ENCODE results near the gene KCNK6. TPM values are rescaled to one million over a fixed set of nuclear protein-coding genes. Genes with fewer than 3 reads are reported as not detected.

Gene KCNK6
- total and polyA plus RNA-seq, 2 donors = 11.8 to 15.8 TPM

DNA sequence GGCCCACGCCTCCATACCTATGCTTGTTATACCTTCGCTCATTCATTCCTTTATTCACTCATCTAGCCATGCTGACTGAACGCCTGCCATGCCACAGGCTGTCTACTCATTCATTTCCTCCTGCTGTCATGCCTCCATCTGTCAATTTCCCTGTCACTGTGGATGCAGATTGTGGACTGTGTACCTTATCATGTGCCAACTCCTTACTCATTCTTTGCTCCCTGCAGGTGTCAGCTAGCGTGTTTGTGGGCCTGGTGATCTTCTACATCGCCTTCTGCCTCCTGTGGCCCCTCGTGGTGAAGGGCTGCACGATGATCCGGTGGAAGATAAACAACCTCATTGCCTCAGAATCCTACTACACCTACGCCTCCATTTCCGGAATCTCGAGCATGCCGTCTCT is 50.7 kb downstream of the KCNK6 start:
- no peaks in the 10 kb centered on the region for H3K4me1 ChIP-seq (ENCODE audit: insufficient read depth)
- no peak overlapping the region for H3K4me3 ChIP-seq (ENCODE audit: low read depth, low read length)
- 65% methylated on average over 12 of the region's 12 CpGs for WGBS
- no peaks in the 10 kb centered on the region for H3K36me3 ChIP-seq (ENCODE audit: insufficient read depth)
- DNase-seq (ENCODE audit: extremely low spot score) = no peak
- no peak overlapping the region for H3K27ac ChIP-seq (ENCODE audit: low read depth)

DNA sequence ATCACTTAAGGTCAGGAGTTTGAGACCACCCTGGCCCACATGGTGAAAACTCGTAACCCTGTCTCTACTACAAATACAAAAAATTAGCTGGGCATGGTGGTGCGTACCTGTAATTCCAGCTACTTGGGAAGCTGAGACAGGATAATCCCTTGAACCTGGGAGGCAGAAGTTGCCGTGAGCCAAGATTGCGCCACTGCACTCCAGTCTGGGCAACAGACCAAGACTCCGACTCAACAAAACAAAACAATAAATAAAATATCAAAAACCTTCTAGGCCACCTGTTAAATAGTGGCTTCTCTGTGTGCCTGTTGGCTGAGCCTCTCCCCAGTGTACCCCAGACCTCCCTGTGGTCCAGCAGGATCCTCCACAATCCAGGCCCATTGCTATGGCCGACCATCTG is 51.4 kb downstream of the KCNK6 start:
- DNase-seq (ENCODE audit: extremely low spot score) = no peak
- H3K4me1 ChIP-seq (ENCODE audit: insufficient read depth) = no peaks in the 10 kb centered on the region
- H3K36me3 ChIP-seq (ENCODE audit: insufficient read depth) = no peaks in the 10 kb centered on the region
- 69% methylated on average over 6 of the region's 6 CpGs for WGBS
- no peak overlapping the region for H3K4me3 ChIP-seq (ENCODE audit: low read depth, low read length)
- no peak overlapping the region for H3K27ac ChIP-seq (ENCODE audit: low read depth)

DNA sequence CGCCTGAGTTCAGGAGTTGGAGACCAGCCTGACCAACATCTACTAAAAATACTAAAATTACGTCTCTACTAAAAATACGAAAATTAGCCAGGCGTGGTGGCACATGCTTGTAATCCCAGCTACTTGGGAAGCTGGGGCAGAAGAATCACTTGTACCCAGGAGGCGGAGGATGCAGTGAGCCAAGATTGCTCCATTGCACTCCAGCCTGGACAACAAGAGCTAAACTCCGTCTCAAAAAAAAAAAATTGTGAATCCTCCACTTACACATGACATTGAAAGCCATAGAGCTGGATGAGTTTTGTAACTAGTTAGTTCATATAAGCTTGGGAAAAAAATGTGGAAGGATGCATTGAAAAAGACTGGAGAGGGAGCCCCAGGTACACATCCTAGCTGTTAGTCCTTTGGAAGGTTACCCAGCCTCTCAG is 54.3 kb downstream of the KCNK6 start:
- H3K4me3 ChIP-seq (ENCODE audit: low read depth, low read length) = peak overlapping the region; percentile 8

DNA sequence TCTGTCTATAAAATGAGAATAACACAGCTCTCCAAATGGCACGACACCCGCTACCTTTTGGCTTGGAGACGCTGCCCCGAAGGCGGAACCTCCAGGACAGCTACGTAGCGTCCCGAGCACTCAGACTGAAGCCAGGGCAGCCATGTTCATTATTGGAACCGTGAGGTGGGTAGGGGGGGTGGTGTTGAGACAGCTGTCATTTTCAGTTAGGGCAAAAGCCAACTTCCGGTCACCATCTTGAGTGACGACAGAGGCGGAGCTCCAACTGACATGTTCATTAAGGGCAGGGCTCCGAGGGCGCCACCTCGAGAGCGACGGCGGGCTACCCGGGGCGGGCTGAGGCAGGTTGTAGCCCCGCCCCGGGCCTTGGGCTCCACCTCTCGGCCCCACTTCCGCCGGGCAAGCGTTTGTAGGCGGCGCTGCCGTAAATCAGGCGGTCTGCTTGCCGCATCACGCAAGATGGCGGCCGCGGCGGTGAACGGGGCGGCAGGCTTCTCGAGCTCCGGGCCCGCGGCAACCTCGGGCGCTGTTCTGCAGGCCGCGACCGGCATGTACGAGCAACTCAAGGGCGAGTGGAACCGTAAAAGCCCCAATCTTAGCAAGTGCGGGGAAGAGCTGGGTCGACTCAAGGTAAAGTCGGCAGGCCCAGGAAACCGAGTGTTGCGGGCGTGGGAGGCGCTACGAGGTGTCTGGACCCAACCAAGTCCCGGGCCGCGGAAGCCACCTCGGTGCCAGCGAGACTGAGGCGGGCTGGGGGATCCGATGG is 54.9 kb downstream of the KCNK6 start, which contains the start of gene PSMD8:
Gene PSMD8 (plus strand): TSS at position 240 of the 766 bp plus-strand sequence. CDS start 31 bp downstream, at position 271.
- DNase-seq (ENCODE audit: extremely low spot score) = peak; percentile 98
- no peaks in the 10 kb centered on the region for H3K4me1 ChIP-seq (ENCODE audit: insufficient read depth)
- H3K27ac ChIP-seq (ENCODE audit: low read depth) = peak within 1 kb of the TSS; percentile 74
- no peaks in the 10 kb centered on the region for H3K36me3 ChIP-seq (ENCODE audit: insufficient read depth)
- under 1% methylated on average over 65 of the region's 65 CpGs for WGBS
- peak within 1 kb of the TSS; percentile 74 for H3K4me3 ChIP-seq (ENCODE audit: low read depth, low read length)

More for the DNA sequence above, 54.3 kb downstream of the KCNK6 start:
- H3K4me1 ChIP-seq (ENCODE audit: insufficient read depth) = no peaks in the 10 kb centered on the region
- WGBS = 65% methylated on average over 6 of the region's 6 CpGs
- no peaks in the 10 kb centered on the region for H3K36me3 ChIP-seq (ENCODE audit: insufficient read depth)
- DNase-seq (ENCODE audit: extremely low spot score) = no peak
- peak overlapping the region; percentile 33 for H3K27ac ChIP-seq (ENCODE audit: low read depth)

DNA sequence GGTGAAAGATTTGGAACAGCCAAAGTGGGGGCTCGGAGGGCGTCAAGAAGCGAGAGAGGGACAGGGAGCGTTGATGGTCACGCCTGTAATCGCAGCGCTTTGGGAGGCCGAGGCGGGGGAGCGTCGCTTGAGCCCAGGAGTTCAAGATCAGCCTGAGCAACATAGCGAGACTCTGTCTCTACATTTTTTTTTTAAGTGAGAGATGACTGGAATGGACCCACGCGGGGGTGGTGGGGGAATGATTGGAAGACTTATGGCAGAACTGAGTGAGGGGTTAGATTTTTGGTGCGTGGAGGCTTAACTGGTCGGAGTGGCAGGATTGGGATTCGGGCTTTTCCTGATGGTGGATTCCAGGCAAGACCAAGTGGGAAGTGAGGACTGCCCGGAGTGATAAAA is 55.5 kb downstream of the KCNK6 start:
- DNase-seq (ENCODE audit: extremely low spot score) = no peak
- Histone ChIP-seq H3K4me1 (ENCODE audit: insufficient read depth) (no peaks in the 10 kb centered on the region), H3K27ac (ENCODE audit: low read depth) (peak overlapping the region; percentile 74), H3K4me3 (ENCODE audit: low read depth, low read length) (peak overlapping the region; percentile 74), H3K36me3 (ENCODE audit: insufficient read depth) (no peaks in the 10 kb centered on the region)
- under 1% methylated on average over 18 of the region's 18 CpGs for WGBS

DNA sequence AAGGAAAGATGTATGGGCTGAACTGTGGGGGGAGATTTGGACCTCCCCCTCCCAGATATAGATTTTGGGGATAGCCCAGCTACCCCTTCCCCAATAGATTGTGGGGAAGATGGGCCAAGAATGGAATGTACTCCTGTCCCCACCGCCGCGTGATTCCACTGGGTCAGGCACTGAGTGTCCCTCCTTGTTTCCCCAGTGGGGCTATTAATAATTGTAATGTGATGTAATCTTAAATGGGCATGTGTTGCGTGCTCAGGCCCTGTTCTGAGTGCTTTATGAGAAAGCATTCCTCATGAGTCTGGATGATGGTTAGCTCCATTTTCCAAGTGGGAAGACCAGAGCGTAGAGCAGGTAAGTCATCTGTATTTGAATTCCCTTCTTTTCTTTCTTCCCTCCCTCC is 56.1 kb downstream of the KCNK6 start:
- no peak for DNase-seq (ENCODE audit: extremely low spot score)
- H3K4me1 ChIP-seq (ENCODE audit: insufficient read depth) = no peaks in the 10 kb centered on the region
- H3K27ac ChIP-seq (ENCODE audit: low read depth) = no peak overlapping the region
- H3K36me3 ChIP-seq (ENCODE audit: insufficient read depth) = no peaks in the 10 kb centered on the region
- 75% methylated on average over 5 of the region's 5 CpGs for WGBS
- peak overlapping the region; percentile 74 for H3K4me3 ChIP-seq (ENCODE audit: low read depth, low read length)

DNA sequence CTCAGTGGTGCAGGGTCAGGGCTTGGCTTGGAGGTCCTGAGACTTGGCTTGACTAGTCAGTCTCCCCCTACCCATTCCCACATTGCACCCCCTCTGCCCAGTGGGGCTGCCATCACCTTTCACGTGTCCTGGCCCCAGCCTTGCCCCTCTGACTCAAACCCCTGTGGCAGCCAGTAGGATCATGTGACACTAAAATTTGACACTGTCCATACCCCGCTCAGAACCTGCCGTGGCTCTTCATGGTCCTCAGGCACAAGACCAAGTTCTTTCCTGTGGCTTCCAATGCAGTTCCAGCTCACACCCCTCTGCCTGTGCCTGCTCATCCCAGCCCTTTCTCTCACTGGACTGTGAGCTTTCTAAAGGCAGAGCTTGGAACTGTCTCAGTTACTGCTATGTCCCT is 56.9 kb downstream of the KCNK6 start:
- Histone ChIP-seq H3K4me3 (ENCODE audit: low read depth, low read length) (no peak overlapping the region), H3K4me1 (ENCODE audit: insufficient read depth) (no peaks in the 10 kb centered on the region), H3K27ac (ENCODE audit: low read depth) (no peak overlapping the region), H3K36me3 (ENCODE audit: insufficient read depth) (peaks cover 4% of the 10 kb centered on the region)
- WGBS = 73% methylated on average over 3 of the region's 3 CpGs
- DNase-seq (ENCODE audit: extremely low spot score) = no peak

DNA sequence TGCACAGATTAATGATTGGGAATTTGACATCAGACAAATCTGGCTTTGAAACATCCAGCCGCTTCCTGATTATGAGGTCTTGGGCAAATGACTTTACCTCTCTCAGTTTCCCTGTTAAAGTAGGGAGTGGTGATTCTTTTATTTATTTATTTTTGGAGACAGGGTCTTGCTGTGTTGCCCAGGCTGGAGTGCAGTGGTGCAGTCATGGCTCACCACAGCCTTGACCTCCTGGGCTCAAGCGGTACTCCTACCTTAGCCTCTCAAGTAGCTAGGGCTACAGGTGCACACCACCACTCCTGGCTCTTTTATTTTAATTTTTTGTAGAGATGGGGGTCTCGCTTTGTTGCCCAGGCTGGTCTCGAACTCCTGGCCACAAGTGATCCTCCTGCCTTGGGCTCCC is 57.4 kb downstream of the KCNK6 start:
- H3K36me3 ChIP-seq (ENCODE audit: insufficient read depth) = peaks cover 7% of the 10 kb centered on the region
- H3K27ac ChIP-seq (ENCODE audit: low read depth) = no peak overlapping the region
- H3K4me1 ChIP-seq (ENCODE audit: insufficient read depth) = no peaks in the 10 kb centered on the region
- 97% methylated on average over 4 of the region's 4 CpGs for WGBS
- no peak for DNase-seq (ENCODE audit: extremely low spot score)
- no peak overlapping the region for H3K4me3 ChIP-seq (ENCODE audit: low read depth, low read length)

DNA sequence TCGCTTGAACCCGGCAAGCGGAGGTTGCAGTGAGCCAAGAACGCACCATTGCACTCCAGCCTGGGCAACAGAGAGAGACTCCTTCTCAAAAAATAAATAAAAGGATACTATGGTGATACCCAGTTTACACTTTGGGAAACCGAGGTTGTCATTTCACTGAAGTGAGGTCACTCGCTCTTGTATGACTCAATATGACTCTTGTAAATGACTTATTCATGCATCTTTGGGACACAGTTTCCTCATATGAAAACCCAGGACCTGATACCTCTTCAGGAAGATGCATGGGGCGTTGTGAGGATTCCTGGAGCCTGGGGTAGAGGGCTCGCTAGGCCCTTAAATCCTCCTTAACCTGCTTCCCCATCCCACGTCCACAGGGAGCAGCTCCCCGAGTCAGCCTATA is 59.2 kb downstream of the KCNK6 start:
- peaks cover 14% of the 10 kb centered on the region for H3K36me3 ChIP-seq (ENCODE audit: insufficient read depth)
- H3K27ac ChIP-seq (ENCODE audit: low read depth) = no peak overlapping the region
- WGBS = 93% methylated on average over 10 of the region's 10 CpGs
- DNase-seq (ENCODE audit: extremely low spot score) = no peak
- no peak overlapping the region for H3K4me3 ChIP-seq (ENCODE audit: low read depth, low read length)
- no peaks in the 10 kb centered on the region for H3K4me1 ChIP-seq (ENCODE audit: insufficient read depth)

DNA sequence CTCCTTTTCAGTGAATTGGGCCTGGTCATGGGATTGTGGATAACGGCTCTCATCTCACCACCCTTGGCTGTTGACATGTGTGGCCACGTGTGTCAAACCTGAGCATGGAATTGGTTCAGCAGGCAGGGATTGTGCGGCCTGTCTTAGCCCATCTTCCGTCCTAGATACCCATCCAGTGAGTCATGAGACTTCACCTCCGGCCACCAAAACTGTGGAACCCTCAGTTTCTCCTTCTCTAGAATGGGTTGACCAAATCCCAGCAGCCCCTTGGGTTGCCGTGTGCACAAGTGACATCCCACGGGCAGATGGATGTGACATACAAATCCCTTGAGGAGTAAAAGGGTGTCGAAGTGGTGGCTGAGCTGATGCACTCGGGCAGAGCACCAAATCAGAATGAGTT is 61.5 kb downstream of the KCNK6 start:
- 92% methylated on average over 9 of the region's 9 CpGs for WGBS
- H3K4me1 ChIP-seq (ENCODE audit: insufficient read depth) = no peaks in the 10 kb centered on the region
- no peak overlapping the region for H3K4me3 ChIP-seq (ENCODE audit: low read depth, low read length)
- DNase-seq (ENCODE audit: extremely low spot score) = no peak
- H3K27ac ChIP-seq (ENCODE audit: low read depth) = no peak overlapping the region
- H3K36me3 ChIP-seq (ENCODE audit: insufficient read depth) = peaks cover 14% of the 10 kb centered on the region

Small RNA genes lying within 50 kb of the gene (small RNA-seq; reads per million reads assigned to genes)
- gene RF00019 = not detected

Other genes with a start within 250 kb of the KCNK6 start
- gene DPF1, start 95.6 kb upstream of the KCNK6 start, total RNA-seq = 1.1 TPM
- gene DPF1, start 95.6 kb upstream of the KCNK6 start, polyA plus RNA-seq = 0.24 TPM
- 5.9 TPM for gene PPP1R14A, start 63.5 kb upstream of the KCNK6 start, total RNA-seq
- 468 TPM for gene PPP1R14A, start 63.5 kb upstream of the KCNK6 start, polyA plus RNA-seq
- 52.0 TPM for gene SPINT2, start 55.3 kb upstream of the KCNK6 start, total RNA-seq
- gene SPINT2, start 55.3 kb upstream of the KCNK6 start, polyA plus RNA-seq = 125 TPM
- gene C19orf33, start 15.6 kb upstream of the KCNK6 start, total RNA-seq = 36.8 TPM
- gene C19orf33, start 15.6 kb upstream of the KCNK6 start, polyA plus RNA-seq = 89.0 TPM
- 17.7 TPM for gene YIF1B, start 3.9 kb upstream of the KCNK6 start, total RNA-seq
- gene YIF1B, start 3.9 kb upstream of the KCNK6 start, polyA plus RNA-seq = 34.3 TPM
- gene CATSPERG, start 16.0 kb downstream of the KCNK6 start, total RNA-seq = 4.9 TPM
- gene CATSPERG, start 16.0 kb downstream of the KCNK6 start, polyA plus RNA-seq = 1.3 TPM
- 102 TPM for gene PSMD8, start 54.7 kb downstream of the KCNK6 start, total RNA-seq
- 166 TPM for gene PSMD8, start 54.7 kb downstream of the KCNK6 start, polyA plus RNA-seq
- gene GGN, start 68.2 kb downstream of the KCNK6 start, total RNA-seq = not detected
- gene GGN, start 68.2 kb downstream of the KCNK6 start, polyA plus RNA-seq = 0.58 TPM
- gene SPRED3, start 68.9 kb downstream of the KCNK6 start, total RNA-seq = 0.05 TPM
- gene SPRED3, start 68.9 kb downstream of the KCNK6 start, polyA plus RNA-seq = 0.72 TPM
- 5.1 TPM for gene FAM98C, start 83.2 kb downstream of the KCNK6 start, total RNA-seq
- 27.9 TPM for gene FAM98C, start 83.2 kb downstream of the KCNK6 start, polyA plus RNA-seq
- gene RASGRP4, start 106.4 kb downstream of the KCNK6 start, total RNA-seq = 0.95 TPM
- 2.4 TPM for gene RASGRP4, start 106.4 kb downstream of the KCNK6 start, polyA plus RNA-seq
- 5.3 TPM for gene RYR1, start 113.8 kb downstream of the KCNK6 start, total RNA-seq
- 1.1 TPM for gene RYR1, start 113.8 kb downstream of the KCNK6 start, polyA plus RNA-seq

Data from urinary bladder (tissue), 4 donors.